ENCODE data around the gene LBP.

LBP gene

GRCh38 chr20:38355161-38356012, 9.1 kb downstream of the LBP start:
- no peak for TF ChIP-seq CTCF (IDR thresholded peaks at IDR 0.05; ENCODE audit: borderline replicate concordance, insufficient read depth, low read depth, low read length)
- H3K4me3 ChIP-seq (ENCODE audit: low read depth, low read length), result no peak overlapping the region

- TF ChIP-seq CTCF (IDR thresholded peaks at IDR 0.05; ENCODE audit: borderline replicate concordance, insufficient read depth, low read depth, low read length), result no peak
- H3K4me3 ChIP-seq (ENCODE audit: low read depth, low read length), result no peak overlapping the region
Measured at GRCh38 chr20:38357653-38358207, 11.4 kb downstream of the LBP start.

GRCh38 chr20:38358556-38358955, 12.3 kb downstream of the LBP start:
- H3K4me3 ChIP-seq (ENCODE audit: low read depth, low read length), result no peak overlapping the region
- no peak for TF ChIP-seq CTCF (IDR thresholded peaks at IDR 0.05; ENCODE audit: borderline replicate concordance, insufficient read depth, low read depth, low read length)

GRCh38 chr20:38363004-38363747, 16.9 kb downstream of the LBP start:
- TF ChIP-seq CTCF (IDR thresholded peaks at IDR 0.05; ENCODE audit: borderline replicate concordance, insufficient read depth, low read depth, low read length), result no peak
- H3K4me3 ChIP-seq (ENCODE audit: low read depth, low read length), result no peak overlapping the region

GRCh38 chr20:38369389-38369788, 23.1 kb downstream of the LBP start:
- no peak overlapping the region for H3K4me3 ChIP-seq (ENCODE audit: low read depth, low read length)
- no peak for TF ChIP-seq CTCF (IDR thresholded peaks at IDR 0.05; ENCODE audit: borderline replicate concordance, insufficient read depth, low read depth, low read length)

- no peak overlapping the region for H3K4me3 ChIP-seq (ENCODE audit: low read depth, low read length)
- TF ChIP-seq CTCF (IDR thresholded peaks at IDR 0.05; ENCODE audit: borderline replicate concordance, insufficient read depth, low read depth, low read length), result no peak
Measured at GRCh38 chr20:38372806-38373205, 26.5 kb downstream of the LBP start.

All from GM12875 (cell line).